Liver (tissue), 9 donors: ENCODE results near the gene SLC2A5. TPM values are rescaled to one million over a fixed set of nuclear protein-coding genes. Genes with fewer than 3 reads are reported as not detected.

ENCODE experiments used
- DNase-seq: peaks from one replicate; pipeline ENCODE4 v3.0.0-alpha.2; 2017; ENCODE audit warnings: low spot score
- H3K27ac ChIP-seq, 2 donors: one replicate each; pipeline ENCODE4 v1.7.0; 2013; ENCODE audit warnings: inconsistent platforms in 2 of 2, low read length in 2 of 2, control low read depth in 1 of 2, low read depth in 1 of 2, mild to moderate bottlenecking in 1 of 2
- H3K27me3 ChIP-seq, 4 donors: one replicate each; pipeline versions ENCODE4 v1.6.1 to v1.7.0; 2013; ENCODE audit warnings: low read length in 3 of 4, inconsistent platforms in 1 of 4, mild to moderate bottlenecking in 1 of 4, moderate library complexity in 1 of 4; ENCODE audit not compliant: control insufficient read depth in 4 of 4, insufficient read depth in 4 of 4
- H3K36me3 ChIP-seq, 4 donors: one replicate each; pipeline versions ENCODE4 v1.6.1 to v1.7.0; 2013; ENCODE audit warnings: low read length in 3 of 4, mild to moderate bottlenecking in 3 of 4, low read depth in 1 of 4, moderate library complexity in 1 of 4; ENCODE audit not compliant: control insufficient read depth in 4 of 4, insufficient read depth in 3 of 4
- H3K4me1 ChIP-seq, 4 donors: one replicate each; pipeline versions ENCODE4 v1.6.1 to v1.7.0; 2013; ENCODE audit warnings: low read length in 3 of 4, mild to moderate bottlenecking in 3 of 4, moderate library complexity in 1 of 4; ENCODE audit not compliant: control insufficient read depth in 4 of 4, insufficient read depth in 4 of 4
- H3K4me3 ChIP-seq, 3 donors: one replicate each; pipeline versions ENCODE4 v1.6.1 to v1.7.0; 2013; ENCODE audit warnings: low read length in 3 of 3, control low read depth in 1 of 3, low read depth in 1 of 3, mild to moderate bottlenecking in 1 of 3
- H3K9ac ChIP-seq, 2 donors: one replicate each; pipeline ENCODE4 v1.7.0; 2013; ENCODE audit warnings: low read length in 2 of 2, mild to moderate bottlenecking in 2 of 2, moderate library complexity in 2 of 2, control low read depth in 1 of 2, low read depth in 1 of 2
- H3K9me3 ChIP-seq, 4 donors: one replicate each; pipeline versions ENCODE4 v1.6.1 to v1.7.0; 2013; ENCODE audit warnings: low read length in 3 of 4; ENCODE audit not compliant: control insufficient read depth in 4 of 4
- EGR1 ChIP-seq, 2 donors: IDR thresholded peaks; 2 replicates each; pipeline ENCODE4 v1.6.1; 2016 to 2018; ENCODE audit warnings: antibody characterized with exemption in 2 of 2, low read depth in 2 of 2
- FOXA1 ChIP-seq: IDR thresholded peaks from 2 replicates; pipeline ENCODE4 v1.6.1; 2016; ENCODE audit warnings: antibody characterized with exemption
- FOXA2 ChIP-seq: IDR thresholded peaks from 2 replicates; pipeline ENCODE4 v1.6.1; 2016; ENCODE audit warnings: antibody characterized with exemption
- GABPA ChIP-seq, 2 donors: IDR thresholded peaks in 1 of 2; conservative IDR thresholded peaks in 1 of 2; 2 replicates each; pipeline ENCODE4 v1.6.1; 2016; ENCODE audit warnings: antibody characterized with exemption in 2 of 2, mild to moderate bottlenecking in 1 of 2, moderate library complexity in 1 of 2
- HNF4A ChIP-seq, 2 donors: conservative IDR thresholded peaks; 2 replicates each; pipeline ENCODE4 v1.6.1; 2016; ENCODE audit warnings: antibody characterized with exemption in 2 of 2, mild to moderate bottlenecking in 2 of 2
- HNF4G ChIP-seq: IDR thresholded peaks from 2 replicates; pipeline ENCODE4 v1.6.1; 2016; ENCODE audit warnings: antibody characterized with exemption
- JUND ChIP-seq, 2 donors: IDR thresholded peaks; 2 replicates each; pipeline ENCODE4 v1.6.1; 2016; ENCODE audit warnings: antibody characterized with exemption in 2 of 2
- NR2F2 ChIP-seq: IDR thresholded peaks from 2 replicates; pipeline ENCODE4 v1.6.1; 2016; ENCODE audit warnings: antibody characterized with exemption
- RAD21 ChIP-seq, 2 donors: IDR thresholded peaks; 2 replicates each; pipeline ENCODE4 v1.6.1; 2016; ENCODE audit warnings: antibody characterized with exemption in 2 of 2, mild to moderate bottlenecking in 2 of 2
- RXRA ChIP-seq, 2 donors: IDR thresholded peaks; 2 replicates each; pipeline ENCODE4 v1.6.1; 2017 to 2018; ENCODE audit warnings: antibody characterized with exemption in 2 of 2, mild to moderate bottlenecking in 1 of 2
- SP1 ChIP-seq: IDR thresholded peaks from 2 replicates; pipeline ENCODE4 v1.6.1; 2018; ENCODE audit warnings: antibody characterized with exemption, mild to moderate bottlenecking
- TAF1 ChIP-seq: conservative IDR thresholded peaks from 2 replicates; pipeline ENCODE4 v1.6.1; 2016; ENCODE audit warnings: antibody characterized with exemption, mild to moderate bottlenecking
- YY1 ChIP-seq: IDR thresholded peaks from 2 replicates; pipeline ENCODE4 v1.6.1; 2016; ENCODE audit warnings: antibody characterized with exemption, mild to moderate bottlenecking
- WGBS: extraction: QIAGEN DNeasy Blood & Tissue Kit; methylation state at CpG from one replicate; pipeline ENCODE4 v1.1.7; 2013; 5-methylcytosine and 5-hydroxymethylcytosine counted together
- polyA plus RNA-seq, 2 donors: library from polyadenylated mRNA; stranded (reverse) in 1 of 2; unstranded in 1 of 2; fragments of 200-250 nt in 1 of 2; fragments of >200 nt in 1 of 2; fragmentation: Nextera tagmentation in 1 of 2; extraction: Ambion mirVana in 1 of 2; gene quantifications; one replicate each; pipeline versions ENCODE4 v1.2.1 to v1.2.3, GENCODE V29; 2013 to 2015
- total RNA-seq, 2 donors: library from RNA; depleted of rRNA; stranded (reverse); fragments of >200 nt; gene quantifications; one replicate each; pipeline ENCODE4 v1.2.3, GENCODE V29; 2014
- TF ChIP-seq, protein P1 (sequence below): fragments of 150-350 bp; IDR thresholded peaks from 2 replicates; pipeline ENCODE4 v1.5.1; 2017; ENCODE audit warnings: improper control_type of control experiment, low read depth, low read length; ENCODE audit not compliant: missing input control
- TF ChIP-seq, protein P2 (sequence below): IDR thresholded peaks from 2 replicates; pipeline ENCODE4 v1.6.1; 2016; ENCODE audit warnings: antibody characterized with exemption
- TF ChIP-seq, protein P3 (sequence below): IDR thresholded peaks from 2 replicates; pipeline ENCODE4 v1.6.1; 2016; ENCODE audit warnings: antibody characterized with exemption
- TF ChIP-seq, protein P4 (sequence below): IDR thresholded peaks from 2 replicates; pipeline ENCODE4 v1.6.1; 2016; ENCODE audit warnings: antibody characterized with exemption
- TF ChIP-seq, protein P5 (sequence below): IDR thresholded peaks from 2 replicates; pipeline ENCODE4 v1.6.1; 2016; ENCODE audit warnings: antibody characterized with exemption, mild to moderate bottlenecking
- donor health status: healthy.
- donor health status: healthy.
- donor health status: healthy.
- donor health status: healthy.
- donor health status: healthy.

The SLC2A5 gene
- total and polyA plus RNA-seq, 4 donors = 0.07 to 1.6 (median 0.13) TPM

DNA sequence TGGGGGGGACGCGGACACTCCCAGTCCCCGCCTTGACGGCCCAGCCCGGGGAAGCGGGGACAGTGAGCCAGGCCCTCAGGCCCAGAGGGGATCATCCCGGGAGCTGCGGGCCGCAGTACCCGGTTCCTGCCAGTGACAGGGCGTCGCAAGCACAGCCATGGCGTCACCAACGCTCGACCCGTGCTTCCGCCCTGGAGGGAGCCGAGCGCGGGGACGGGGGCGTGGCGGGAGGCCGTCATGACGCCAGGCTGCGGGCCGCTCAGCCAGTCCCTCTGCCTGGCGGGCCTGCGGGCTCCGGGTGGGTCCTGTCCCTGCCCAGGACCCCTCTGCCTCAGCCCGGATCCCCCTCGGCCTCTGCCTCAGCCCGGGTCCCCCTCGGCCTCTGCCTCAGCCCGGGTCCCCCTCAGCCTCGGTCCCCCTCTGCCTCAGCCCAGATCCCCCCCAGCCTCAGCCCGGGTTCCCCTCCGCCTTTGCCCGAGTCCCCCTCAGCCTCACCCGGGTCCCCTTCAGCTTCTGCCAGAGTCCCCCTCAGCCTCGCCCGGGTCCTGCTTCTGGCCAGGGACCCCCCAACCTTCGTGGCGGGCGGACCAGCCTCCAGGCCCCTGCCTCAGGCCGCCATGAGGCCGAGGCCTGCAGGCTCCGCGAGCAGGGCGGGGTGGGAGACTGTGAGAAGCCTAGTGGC, 2.3 kb upstream of the SLC2A5 start:
- no peak for DNase-seq
- no peaks in the 10 kb centered on the region for H3K36me3 ChIP-seq
- TF ChIP-seq GABPA (IDR thresholded peaks at IDR 0.05 in 1 of 2, conservative IDR thresholded peaks at IDR 0.05 in 1 of 2) (no peak), SP1 (no peak)
- WGBS = 90% methylated on average over 50 of the region's 50 CpGs
- H3K27me3 ChIP-seq = no peaks in the 10 kb centered on the region
- no peak overlapping the region for H3K9ac ChIP-seq
- H3K27ac ChIP-seq = no peak overlapping the region
- H3K9me3 ChIP-seq = no peaks in the 10 kb centered on the region
- no peak overlapping the region for H3K4me3 ChIP-seq
- H3K4me1 ChIP-seq = no peaks in the 10 kb centered on the region

DNA sequence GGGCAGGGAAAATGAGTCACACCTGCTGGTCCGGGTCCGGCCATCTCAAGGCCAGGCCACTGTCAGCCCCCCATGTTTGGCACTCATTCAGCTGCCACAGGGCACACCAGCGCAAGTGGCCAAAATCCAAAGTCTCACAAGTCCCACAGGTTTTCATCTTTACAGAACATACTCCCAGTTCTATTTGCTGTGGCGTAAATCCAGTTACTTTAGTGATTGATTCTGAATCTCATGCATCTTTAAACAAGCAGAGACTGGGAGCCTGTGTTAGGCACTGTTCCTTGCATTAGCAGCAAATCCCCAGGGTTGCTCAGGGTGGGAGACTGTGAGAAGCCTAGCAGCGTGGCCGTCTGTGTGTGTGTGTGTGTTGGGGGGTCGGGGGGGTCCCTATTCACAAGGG, 1.1 kb upstream of the SLC2A5 start:
- no peak overlapping the region for H3K9ac ChIP-seq
- H3K27me3 ChIP-seq = no peaks in the 10 kb centered on the region
- no peak overlapping the region for H3K27ac ChIP-seq
- no peaks in the 10 kb centered on the region for H3K4me1 ChIP-seq
- no peak for DNase-seq
- no peak overlapping the region for H3K4me3 ChIP-seq
- H3K9me3 ChIP-seq = no peaks in the 10 kb centered on the region
- H3K36me3 ChIP-seq = no peaks in the 10 kb centered on the region
- TF ChIP-seq EGR1 (IDR thresholded peaks at IDR 0.05; ENCODE audit: low read depth in 2 of 2) (no peak), GABPA (IDR thresholded peaks at IDR 0.05 in 1 of 2, conservative IDR thresholded peaks at IDR 0.05 in 1 of 2) (no peak), SP1 (no peak), TAF1 (no peak), JUND (IDR thresholded peaks at IDR 0.05) (no peak), RAD21 (IDR thresholded peaks at IDR 0.05) (no peak), HNF4G (no peak), FOXA2 (no peak), YY1 (no peak), HNF4A (conservative IDR thresholded peaks at IDR 0.05) (no peak), RXRA (IDR thresholded peaks at IDR 0.05) (no peak), NR2F2 (no peak), FOXA1 (no peak)
- TF ChIP-seq, protein P1, sequence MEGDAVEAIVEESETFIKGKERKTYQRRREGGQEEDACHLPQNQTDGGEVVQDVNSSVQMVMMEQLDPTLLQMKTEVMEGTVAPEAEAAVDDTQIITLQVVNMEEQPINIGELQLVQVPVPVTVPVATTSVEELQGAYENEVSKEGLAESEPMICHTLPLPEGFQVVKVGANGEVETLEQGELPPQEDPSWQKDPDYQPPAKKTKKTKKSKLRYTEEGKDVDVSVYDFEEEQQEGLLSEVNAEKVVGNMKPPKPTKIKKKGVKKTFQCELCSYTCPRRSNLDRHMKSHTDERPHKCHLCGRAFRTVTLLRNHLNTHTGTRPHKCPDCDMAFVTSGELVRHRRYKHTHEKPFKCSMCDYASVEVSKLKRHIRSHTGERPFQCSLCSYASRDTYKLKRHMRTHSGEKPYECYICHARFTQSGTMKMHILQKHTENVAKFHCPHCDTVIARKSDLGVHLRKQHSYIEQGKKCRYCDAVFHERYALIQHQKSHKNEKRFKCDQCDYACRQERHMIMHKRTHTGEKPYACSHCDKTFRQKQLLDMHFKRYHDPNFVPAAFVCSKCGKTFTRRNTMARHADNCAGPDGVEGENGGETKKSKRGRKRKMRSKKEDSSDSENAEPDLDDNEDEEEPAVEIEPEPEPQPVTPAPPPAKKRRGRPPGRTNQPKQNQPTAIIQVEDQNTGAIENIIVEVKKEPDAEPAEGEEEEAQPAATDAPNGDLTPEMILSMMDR = no peak
- TF ChIP-seq, protein P2, sequence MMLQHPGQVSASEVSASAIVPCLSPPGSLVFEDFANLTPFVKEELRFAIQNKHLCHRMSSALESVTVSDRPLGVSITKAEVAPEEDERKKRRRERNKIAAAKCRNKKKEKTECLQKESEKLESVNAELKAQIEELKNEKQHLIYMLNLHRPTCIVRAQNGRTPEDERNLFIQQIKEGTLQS = no peak
- TF ChIP-seq, protein P3, sequence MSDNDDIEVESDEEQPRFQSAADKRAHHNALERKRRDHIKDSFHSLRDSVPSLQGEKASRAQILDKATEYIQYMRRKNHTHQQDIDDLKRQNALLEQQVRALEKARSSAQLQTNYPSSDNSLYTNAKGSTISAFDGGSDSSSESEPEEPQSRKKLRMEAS = no peak
- TF ChIP-seq, protein P4, sequence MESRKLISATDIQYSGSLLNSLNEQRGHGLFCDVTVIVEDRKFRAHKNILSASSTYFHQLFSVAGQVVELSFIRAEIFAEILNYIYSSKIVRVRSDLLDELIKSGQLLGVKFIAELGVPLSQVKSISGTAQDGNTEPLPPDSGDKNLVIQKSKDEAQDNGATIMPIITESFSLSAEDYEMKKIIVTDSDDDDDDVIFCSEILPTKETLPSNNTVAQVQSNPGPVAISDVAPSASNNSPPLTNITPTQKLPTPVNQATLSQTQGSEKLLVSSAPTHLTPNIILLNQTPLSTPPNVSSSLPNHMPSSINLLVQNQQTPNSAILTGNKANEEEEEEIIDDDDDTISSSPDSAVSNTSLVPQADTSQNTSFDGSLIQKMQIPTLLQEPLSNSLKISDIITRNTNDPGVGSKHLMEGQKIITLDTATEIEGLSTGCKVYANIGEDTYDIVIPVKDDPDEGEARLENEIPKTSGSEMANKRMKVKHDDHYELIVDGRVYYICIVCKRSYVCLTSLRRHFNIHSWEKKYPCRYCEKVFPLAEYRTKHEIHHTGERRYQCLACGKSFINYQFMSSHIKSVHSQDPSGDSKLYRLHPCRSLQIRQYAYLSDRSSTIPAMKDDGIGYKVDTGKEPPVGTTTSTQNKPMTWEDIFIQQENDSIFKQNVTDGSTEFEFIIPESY = no peak
- TF ChIP-seq, protein P5, sequence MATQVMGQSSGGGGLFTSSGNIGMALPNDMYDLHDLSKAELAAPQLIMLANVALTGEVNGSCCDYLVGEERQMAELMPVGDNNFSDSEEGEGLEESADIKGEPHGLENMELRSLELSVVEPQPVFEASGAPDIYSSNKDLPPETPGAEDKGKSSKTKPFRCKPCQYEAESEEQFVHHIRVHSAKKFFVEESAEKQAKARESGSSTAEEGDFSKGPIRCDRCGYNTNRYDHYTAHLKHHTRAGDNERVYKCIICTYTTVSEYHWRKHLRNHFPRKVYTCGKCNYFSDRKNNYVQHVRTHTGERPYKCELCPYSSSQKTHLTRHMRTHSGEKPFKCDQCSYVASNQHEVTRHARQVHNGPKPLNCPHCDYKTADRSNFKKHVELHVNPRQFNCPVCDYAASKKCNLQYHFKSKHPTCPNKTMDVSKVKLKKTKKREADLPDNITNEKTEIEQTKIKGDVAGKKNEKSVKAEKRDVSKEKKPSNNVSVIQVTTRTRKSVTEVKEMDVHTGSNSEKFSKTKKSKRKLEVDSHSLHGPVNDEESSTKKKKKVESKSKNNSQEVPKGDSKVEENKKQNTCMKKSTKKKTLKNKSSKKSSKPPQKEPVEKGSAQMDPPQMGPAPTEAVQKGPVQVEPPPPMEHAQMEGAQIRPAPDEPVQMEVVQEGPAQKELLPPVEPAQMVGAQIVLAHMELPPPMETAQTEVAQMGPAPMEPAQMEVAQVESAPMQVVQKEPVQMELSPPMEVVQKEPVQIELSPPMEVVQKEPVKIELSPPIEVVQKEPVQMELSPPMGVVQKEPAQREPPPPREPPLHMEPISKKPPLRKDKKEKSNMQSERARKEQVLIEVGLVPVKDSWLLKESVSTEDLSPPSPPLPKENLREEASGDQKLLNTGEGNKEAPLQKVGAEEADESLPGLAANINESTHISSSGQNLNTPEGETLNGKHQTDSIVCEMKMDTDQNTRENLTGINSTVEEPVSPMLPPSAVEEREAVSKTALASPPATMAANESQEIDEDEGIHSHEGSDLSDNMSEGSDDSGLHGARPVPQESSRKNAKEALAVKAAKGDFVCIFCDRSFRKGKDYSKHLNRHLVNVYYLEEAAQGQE = no peak
- 49% methylated on average over 7 of the region's 7 CpGs for WGBS
